ENCODE measurements around the gene TTC39A.

DNA sequence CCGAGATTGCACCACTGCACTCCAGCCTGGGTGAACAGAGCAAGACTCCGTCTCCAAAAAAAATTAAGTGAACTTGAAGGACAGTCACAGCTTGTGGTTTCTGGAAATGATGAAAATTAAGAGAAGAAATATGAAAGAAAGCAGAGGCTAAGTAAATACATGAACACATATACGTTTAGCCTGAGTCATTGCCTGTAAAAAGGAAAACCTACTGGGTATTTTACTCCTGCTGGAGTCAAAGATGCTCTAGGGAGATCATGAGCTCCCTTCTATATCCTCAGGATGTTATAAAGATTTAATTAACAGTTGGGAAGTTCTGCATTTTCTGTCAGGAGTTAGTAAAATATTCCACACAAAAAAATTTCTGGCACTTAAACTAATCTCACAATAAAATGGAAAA is 43.5 kb upstream of the TTC39A start:
- TF ChIP-seq, protein P1, sequence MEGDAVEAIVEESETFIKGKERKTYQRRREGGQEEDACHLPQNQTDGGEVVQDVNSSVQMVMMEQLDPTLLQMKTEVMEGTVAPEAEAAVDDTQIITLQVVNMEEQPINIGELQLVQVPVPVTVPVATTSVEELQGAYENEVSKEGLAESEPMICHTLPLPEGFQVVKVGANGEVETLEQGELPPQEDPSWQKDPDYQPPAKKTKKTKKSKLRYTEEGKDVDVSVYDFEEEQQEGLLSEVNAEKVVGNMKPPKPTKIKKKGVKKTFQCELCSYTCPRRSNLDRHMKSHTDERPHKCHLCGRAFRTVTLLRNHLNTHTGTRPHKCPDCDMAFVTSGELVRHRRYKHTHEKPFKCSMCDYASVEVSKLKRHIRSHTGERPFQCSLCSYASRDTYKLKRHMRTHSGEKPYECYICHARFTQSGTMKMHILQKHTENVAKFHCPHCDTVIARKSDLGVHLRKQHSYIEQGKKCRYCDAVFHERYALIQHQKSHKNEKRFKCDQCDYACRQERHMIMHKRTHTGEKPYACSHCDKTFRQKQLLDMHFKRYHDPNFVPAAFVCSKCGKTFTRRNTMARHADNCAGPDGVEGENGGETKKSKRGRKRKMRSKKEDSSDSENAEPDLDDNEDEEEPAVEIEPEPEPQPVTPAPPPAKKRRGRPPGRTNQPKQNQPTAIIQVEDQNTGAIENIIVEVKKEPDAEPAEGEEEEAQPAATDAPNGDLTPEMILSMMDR (IDR thresholded peaks at IDR 0.05; ENCODE audit: insufficient read depth, low read depth, low read length): no peak
- no peak for TF ChIP-seq EZH2 (IDR thresholded peaks at IDR 0.05; ENCODE audit: insufficient read depth, low read length)
